SKM-1 (cell line): Measurements from ENCODE around the gene SPR.
"Not testable (repeated sequence)": the region's sequence is repeated elsewhere in the genome, so short reads cannot be mapped to it uniquely, and the experiment has no call there.

ENCODE experiments used
- DNase-seq: peaks from one replicate; lab custom pipeline; 2025; ENCODE audit not compliant: unreplicated experiment; lab: John Stamatoyannopoulos, UW

SPR gene

GRCh38 chr2:72888438-72889202 is 1.4 kb downstream of the SPR start:
- DNase-seq: no peak

- no peak for DNase-seq
These were observed 2.8 kb downstream of the SPR start for GRCh38 chr2:72889991-72890390.

- no peak for DNase-seq
These were observed 4.0 kb downstream of the SPR start for GRCh38 chr2:72891091-72891818.

GRCh38 chr2:72892506-72893173 is 5.4 kb downstream of the SPR start:
- peak; percentile 33 for DNase-seq

GRCh38 chr2:72893594-72894319 is 6.5 kb downstream of the SPR start:
- peak; percentile 32 for DNase-seq

GRCh38 chr2:72894514-72894913 is 7.3 kb downstream of the SPR start:
- no peak for DNase-seq

- no peak for DNase-seq
These were observed 7.9 kb downstream of the SPR start for GRCh38 chr2:72895154-72895553.

GRCh38 chr2:72895759-72896281 is 8.6 kb downstream of the SPR start:
- no peak for DNase-seq

GRCh38 chr2:72896446-72896845 is 9.2 kb downstream of the SPR start:
- no peak for DNase-seq

GRCh38 chr2:72897785-72898584 is 10.8 kb downstream of the SPR start:
- no peak for DNase-seq

GRCh38 chr2:72898585-72898906 is 11.3 kb downstream of the SPR start:
- no peak for DNase-seq

GRCh38 chr2:72900191-72900825 is 13.1 kb downstream of the SPR start:
- no peak for DNase-seq

- no peak for DNase-seq
These were observed 14.2 kb downstream of the SPR start for GRCh38 chr2:72901426-72901825.

GRCh38 chr2:72907369-72907768 is 20.2 kb downstream of the SPR start:
- DNase-seq: not testable (repeated sequence)

GRCh38 chr2:72908741-72909140 is 21.5 kb downstream of the SPR start:
- DNase-seq: no peak

GRCh38 chr2:72911256-72911655 is 24.0 kb downstream of the SPR start:
- DNase-seq: no peak

- DNase-seq: no peak
These were observed 26.4 kb downstream of the SPR start for GRCh38 chr2:72913486-72914205.

GRCh38 chr2:72914206-72914559 is 27.0 kb downstream of the SPR start:
- no peak for DNase-seq

- DNase-seq: no peak
These were observed 27.5 kb downstream of the SPR start for GRCh38 chr2:72914589-72915319.
